GM12865 (cell line): Measurements from ENCODE around the gene ZNF554.

Experiments
- DNase-seq: peaks from one replicate; pipeline ENCODE4 v3.0.0; 2010; ENCODE audit warnings: low read depth
- H3K4me3 ChIP-seq: 2 replicates; pipeline ENCODE4 v1.5.1; 2011; ENCODE audit warnings: mild to moderate bottlenecking, low read depth, low read length, control low read depth
- TF ChIP-seq, protein P1 (sequence below): IDR thresholded peaks from 2 replicates; pipeline ENCODE4 v1.5.1; 2011; ENCODE audit warnings: low read length, control low read depth, low read depth, inconsistent platforms; ENCODE audit not compliant: insufficient read depth; ENCODE audit errors: missing control alignments

ZNF554 gene

DNA sequence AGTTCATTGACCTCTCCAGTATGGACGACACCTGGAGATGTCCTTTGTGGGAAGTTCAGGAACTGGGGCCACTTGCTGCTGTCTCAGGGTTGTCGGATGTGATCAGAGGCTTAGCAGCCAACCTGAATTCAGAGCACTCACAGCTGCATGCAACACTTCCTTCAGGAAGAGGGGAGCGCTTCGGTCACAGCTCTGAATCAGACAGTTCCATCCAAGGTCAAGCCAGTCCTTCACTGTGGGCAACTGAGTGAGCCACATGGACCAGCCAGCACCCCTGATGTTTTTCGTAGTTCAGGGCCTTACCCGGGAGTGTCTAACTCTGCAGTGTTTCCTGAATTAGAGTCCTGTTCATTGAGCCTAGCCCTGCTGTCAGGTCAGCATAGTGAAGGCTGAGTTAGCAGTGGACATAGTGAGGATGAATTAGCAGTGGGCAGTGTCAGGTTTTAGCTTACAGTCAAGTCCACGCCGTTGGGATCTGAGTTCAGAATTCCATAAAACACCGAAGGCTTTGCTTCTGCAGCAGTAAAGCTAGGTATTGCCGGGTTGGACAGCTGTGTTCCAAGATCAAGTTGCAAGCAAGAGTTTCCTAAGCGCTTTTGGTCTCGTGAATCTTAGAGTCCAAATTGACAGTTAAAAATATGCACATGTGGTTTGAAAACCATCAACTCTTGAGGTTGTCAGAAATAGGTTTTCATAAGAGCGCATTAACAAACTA lies 26.7 kb downstream of the ZNF554 start:
- TF ChIP-seq, protein P1, sequence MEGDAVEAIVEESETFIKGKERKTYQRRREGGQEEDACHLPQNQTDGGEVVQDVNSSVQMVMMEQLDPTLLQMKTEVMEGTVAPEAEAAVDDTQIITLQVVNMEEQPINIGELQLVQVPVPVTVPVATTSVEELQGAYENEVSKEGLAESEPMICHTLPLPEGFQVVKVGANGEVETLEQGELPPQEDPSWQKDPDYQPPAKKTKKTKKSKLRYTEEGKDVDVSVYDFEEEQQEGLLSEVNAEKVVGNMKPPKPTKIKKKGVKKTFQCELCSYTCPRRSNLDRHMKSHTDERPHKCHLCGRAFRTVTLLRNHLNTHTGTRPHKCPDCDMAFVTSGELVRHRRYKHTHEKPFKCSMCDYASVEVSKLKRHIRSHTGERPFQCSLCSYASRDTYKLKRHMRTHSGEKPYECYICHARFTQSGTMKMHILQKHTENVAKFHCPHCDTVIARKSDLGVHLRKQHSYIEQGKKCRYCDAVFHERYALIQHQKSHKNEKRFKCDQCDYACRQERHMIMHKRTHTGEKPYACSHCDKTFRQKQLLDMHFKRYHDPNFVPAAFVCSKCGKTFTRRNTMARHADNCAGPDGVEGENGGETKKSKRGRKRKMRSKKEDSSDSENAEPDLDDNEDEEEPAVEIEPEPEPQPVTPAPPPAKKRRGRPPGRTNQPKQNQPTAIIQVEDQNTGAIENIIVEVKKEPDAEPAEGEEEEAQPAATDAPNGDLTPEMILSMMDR, result no peak
- DNase-seq, result no peak
- H3K4me3 ChIP-seq, result no peak overlapping the region

DNA sequence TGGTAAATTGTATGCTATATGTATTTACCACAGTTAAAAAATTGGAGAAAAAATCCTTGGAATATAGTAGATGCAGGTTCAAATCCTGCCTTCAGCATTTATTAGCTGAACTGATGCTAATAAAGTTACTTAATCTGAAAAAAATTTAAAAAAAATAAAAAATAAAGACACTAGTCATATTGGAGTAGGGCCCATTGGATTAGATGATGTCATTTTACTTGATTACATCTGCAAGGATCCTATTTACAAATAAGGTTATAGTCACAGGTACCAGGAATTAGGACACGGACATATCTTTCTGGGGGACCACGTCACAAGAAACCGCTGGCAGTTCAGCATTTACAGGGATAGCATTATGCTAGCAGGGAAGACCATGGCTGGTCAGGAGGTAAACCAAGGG lies 27.8 kb downstream of the ZNF554 start:
- TF ChIP-seq, protein P1, result no peak
- H3K4me3 ChIP-seq, result no peak overlapping the region
- no peak for DNase-seq

DNA sequence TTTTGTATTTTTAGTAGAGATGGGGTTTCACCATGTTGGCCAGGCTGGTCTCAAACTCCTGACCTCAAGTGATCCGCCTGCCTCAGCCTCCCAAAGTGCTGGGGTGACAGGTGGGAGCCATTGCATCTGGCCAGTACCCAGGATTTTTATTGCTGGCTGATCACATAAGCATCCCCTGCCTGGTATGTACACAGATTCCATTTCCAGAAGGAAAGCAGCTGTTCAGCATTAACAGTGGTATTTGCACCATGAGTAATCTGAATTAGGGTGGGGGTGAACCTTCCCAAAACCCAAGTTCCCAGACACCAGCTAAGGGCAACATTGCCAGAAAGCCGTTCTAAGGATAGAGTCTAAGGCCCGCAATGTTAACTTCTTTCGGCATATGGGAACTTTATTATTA lies 28.9 kb downstream of the ZNF554 start:
- DNase-seq, result no peak
- TF ChIP-seq, protein P1, result no peak
- no peak overlapping the region for H3K4me3 ChIP-seq

DNA sequence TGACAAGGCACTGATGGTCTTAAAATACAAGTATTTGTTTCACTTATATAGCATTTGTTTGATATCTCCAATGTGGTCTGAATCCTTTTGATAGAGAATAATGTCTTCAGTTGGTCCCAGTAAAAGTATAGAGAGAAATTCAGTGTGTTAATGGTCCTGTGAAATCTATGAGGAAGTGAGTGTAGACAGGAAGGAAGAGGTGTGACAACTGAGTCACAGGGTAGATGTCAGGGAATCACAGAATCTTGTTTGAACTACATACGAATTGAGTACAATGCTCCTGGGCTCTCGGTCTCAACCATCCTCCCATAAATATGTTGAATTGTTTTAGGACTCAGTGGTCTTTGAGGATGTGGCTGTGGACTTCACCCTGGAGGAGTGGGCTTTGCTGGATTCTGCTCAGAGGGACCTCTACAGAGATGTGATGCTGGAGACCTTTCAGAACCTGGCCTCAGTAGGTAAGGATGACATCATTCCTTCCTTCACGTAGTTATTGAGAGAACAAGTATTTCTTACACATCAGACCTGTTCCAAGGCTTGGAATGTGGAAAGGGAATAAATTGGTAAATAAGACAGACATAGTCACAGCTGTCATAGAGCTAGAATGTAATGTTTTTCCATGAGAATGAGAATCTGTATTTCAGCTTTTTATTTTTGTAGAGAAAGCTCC lies 30.7 kb downstream of the ZNF554 start:
- TF ChIP-seq, protein P1, result no peak
- no peak overlapping the region for H3K4me3 ChIP-seq
- no peak for DNase-seq

DNA sequence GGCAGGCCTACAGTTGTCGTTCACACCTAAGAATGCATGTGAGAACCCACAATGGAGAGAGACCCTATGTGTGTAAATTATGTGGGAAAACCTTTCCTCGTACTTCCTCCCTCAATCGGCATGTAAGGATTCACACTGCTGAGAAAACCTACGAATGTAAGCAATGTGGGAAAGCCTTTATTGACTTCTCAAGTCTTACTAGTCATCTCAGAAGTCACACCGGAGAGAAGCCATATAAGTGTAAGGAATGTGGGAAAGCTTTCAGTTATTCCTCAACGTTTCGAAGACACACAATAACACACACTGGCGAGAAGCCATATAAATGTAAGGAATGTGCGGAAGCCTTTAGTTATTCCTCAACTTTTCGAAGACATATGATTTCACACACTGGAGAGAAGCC lies 32.9 kb downstream of the ZNF554 start:
- TF ChIP-seq, protein P1, result no peak
- no peak overlapping the region for H3K4me3 ChIP-seq

DNA sequence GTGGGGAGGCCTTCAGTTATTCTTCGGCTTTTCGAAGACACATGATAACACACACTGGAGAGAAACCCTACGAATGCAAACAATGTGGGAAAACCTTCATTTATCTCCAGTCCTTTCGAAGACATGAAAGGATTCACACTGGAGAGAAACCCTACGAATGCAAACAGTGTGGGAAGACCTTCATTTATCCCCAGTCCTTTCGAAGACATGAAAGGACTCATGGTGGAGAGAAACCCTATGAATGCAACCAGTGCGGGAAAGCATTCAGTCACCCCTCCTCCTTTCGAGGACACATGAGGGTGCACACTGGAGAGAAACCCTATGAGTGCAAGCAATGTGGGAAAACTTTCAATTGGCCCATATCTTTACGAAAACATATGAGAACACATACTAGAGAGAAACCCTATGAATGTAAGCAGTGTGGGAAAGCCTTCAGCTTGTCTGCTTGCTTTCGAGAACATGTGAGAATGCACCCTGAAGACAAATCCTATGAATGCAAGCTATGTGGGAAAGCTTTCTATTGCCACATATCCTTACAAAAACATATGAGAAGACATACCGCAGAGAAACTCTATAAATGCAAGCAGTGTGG lies 33.4 kb downstream of the ZNF554 start:
- TF ChIP-seq, protein P1, result no peak
- no peak for DNase-seq
- H3K4me3 ChIP-seq, result no peak overlapping the region

More for the DNA sequence above, 32.9 kb downstream of the ZNF554 start:
- no peak for DNase-seq
